GM21526 (cell line): ENCODE measurements around the gene SHH.
A peak's percentile ranks its signal among the peaks of the same experiment; 100 is the strongest.

Source experiments
- ATAC-seq: cut with Tn5 transposase; IDR thresholded peaks from one replicate; pipeline ENCODE4 v1.9.1; 2021; ENCODE audit warnings: moderate library complexity; ENCODE audit not compliant: unreplicated experiment, low FRiP score

The SHH gene

GRCh38 chr7:155770241-155770640, 42.0 kb downstream of the SHH start:
- ATAC-seq, result no peak

DNA sequence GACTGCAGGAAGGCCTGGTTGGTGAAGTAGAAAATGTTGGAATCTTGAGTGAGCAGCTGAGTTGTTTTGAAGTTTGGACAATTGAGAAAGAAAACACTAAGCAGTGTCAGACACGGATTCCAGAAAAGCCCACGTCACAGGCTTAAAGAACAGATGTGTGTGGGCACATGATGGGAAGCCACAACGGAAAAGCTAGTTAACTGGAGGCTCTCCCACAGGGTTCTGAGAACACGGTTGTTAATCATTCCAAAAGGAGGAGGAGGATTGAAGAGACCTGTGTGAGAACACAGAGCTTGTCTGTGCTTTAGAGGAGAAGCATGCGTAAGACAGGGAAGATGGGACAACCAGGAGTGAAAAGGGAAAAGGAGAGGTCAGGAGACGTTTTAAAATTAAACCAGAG, 42.6 kb downstream of the SHH start:
- ATAC-seq, result no peak

GRCh38 chr7:155766966-155767916, 45.0 kb downstream of the SHH start:
- ATAC-seq, result no peak

DNA sequence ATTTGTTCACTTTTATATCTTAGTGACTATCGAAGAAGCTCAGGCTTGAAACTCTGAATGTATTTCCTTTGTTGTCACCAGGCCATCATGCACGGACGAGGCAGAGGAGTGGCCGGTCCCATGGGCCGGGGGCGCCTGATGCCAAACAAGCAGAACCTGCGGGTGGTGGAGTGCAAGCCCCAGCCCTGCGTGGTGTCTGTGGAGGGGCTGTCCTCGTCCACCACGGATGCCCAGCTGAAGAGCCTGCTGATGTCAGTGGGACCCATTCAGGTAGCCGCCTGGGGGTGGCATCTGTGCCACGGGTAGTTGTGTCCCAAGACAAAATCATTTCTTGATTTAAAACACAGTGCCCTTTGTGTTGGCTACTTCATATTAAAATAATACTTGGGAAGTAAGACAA, 45.9 kb downstream of the SHH start:
- no peak for ATAC-seq

DNA sequence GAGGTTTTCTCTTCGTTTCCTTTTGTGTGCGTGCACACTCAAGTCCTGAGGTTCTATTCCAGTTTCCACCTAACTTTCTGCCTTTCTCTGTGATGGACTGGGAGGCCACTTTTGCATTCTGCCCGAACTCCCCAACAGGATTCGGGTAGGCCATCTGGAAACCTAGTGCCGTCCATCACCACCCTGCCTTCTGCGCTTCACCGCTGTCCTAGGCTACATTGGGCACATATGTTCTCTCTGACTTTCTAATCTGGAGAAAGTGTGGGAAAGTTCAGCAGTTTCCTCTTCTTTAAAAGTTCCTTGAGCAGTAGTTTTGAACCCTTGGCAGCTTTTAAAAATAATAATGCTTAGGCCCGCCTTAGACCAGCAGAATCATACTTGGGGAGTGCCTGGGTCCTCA, 46.8 kb downstream of the SHH start:
- no peak for ATAC-seq

DNA sequence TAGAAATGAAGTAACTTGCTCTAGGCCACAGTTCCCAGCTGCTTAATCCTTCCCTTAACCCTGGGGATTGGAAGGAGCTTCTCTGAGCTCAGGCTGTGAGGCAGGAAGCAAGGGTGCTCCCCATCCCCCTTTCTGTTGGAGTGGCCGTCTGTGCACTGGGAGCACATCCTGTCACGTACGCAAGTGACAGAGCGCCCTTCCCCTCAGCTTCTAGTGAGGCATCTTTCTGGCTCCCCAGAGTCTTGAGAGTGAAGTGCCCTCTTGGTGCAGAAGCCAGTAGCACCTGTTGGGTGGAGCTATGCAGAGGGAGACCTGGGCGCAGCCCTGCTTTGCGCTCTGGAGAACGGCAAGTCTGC, 47.8 kb downstream of the SHH start:
- no peak for ATAC-seq

DNA sequence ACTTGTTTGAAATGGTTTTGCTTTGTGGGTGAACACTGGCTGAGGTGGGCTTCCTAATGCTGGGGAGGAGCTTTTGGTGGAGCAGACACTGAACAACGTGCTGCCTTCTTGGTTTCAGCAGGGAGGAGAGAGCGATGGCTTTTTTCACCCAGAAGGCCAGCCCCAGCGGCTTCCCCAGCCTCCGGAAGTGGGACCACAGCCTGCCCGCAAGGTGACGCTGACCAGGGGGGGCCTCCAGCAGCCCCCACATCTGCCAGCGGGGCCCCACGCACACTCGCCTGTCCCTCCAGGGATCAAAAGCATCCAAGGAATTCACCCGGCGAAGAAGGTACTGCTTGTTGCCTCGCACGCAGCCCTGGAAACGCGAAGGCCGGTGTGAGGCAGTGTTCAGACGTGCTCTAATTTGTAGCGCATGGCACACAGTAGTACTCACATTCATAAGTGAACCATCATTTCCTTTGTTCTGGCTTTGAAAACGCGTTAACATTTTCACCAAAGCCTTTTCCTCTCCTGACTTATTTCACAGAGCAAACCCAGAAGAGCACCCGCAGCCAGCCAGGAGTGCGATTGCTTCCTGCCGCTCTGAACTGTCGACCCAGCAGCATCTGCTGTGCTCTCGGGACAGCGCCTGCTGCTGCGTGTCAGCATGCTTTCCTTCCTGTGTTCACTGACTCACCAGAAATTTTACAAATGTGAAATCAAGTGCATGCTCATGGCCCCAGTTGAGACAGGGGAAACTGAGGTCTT, 48.4 kb downstream of the SHH start:
- ATAC-seq, result no peak

- ATAC-seq, result no peak
Measured at GRCh38 chr7:155763122-155763521, 49.1 kb downstream of the SHH start.

DNA sequence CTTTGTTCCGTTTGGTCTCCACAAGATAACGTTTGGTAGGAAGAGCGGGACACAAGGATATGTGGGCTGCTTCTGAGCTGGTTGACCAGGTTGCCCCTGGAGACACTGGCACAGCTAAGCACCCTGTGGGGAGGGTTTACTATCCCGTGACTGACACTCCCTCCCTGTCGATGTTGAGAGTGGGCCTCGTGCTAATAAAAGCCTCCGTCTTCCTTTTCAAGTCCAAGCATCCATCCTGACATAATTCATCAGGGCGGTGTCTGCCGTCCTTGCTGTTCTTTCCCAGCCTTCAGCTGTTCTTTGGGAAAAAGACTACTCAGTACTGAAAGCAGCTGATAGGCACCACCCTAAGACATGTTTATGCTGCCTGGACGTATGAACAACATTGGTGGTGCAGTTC, 49.6 kb downstream of the SHH start:
- ATAC-seq, result no peak

- no peak for ATAC-seq
Measured at GRCh38 chr7:155762036-155762435, 50.2 kb downstream of the SHH start.

DNA sequence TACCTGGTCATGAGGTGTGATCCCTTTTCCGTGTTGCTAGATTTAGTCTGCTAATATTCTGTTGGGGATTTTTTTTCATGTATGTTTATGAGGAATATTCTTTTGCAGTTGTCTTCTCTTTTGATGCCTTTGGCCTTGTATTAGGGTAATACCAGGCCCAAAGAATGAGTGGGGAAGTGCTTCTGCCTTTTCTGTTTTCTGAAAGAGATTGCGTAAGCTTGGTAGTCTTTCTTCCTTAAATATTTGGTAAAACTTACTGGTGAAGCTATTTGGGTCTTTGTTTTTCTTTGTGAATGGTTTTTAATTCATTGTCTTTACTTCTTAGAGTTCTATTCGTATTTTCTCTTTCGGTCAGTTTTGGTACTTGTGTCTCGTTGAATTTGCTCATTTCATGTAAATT, 51.1 kb downstream of the SHH start:
- no peak for ATAC-seq

DNA sequence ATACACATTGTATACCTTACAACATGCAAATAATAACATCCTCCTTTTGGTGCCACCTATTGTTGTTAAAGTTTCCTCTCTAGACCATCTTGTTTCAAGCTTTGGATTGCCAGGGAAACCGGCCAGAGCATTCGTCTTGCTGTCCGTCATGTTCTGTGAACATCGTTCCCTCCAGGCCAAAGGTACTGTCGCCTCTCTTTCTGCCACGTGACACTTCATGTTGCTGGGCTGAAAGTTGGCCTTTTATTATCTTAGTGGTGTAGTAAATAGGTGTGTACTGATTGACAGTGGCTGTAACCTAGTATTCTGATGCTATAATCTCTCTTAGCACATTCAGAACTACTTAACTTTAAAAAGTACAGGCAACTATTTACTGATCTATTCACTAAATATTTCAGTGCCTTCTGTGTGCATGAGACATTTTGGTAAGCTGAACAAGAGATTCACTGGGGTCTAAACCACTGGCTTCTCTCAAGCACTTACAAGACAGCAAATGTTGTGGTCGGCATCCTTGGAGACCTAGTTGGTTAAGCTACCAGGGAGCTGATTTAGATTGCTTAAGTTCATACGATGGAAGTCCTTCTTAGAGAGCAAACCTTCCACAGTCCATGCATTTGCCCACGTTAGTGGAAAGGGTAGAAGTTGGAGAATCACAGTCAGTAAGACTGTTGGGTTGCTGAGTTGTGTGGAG, 52.4 kb downstream of the SHH start:
- ATAC-seq, result no peak

DNA sequence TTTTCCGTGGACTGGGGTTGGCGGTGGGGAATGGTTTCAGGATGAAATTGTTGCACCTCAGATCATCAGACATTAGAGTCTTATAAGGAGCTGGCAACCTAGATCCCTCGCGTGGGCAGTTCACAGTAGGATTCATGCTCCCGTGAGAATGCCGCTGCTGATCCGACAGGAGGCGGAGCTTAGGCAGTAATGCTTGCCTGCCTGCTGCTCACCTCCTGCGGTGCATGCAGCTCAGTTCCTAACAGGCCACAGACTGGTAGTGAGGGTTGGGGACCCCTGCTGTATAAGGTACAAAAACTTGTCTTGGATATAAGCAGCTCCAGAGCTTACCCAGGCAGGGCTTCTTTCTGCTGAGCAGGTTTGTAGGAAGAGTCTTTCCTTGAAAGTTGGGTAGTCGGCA, 53.9 kb downstream of the SHH start:
- no peak for ATAC-seq

GRCh38 chr7:155756322-155756721, 55.9 kb downstream of the SHH start:
- ATAC-seq, result no peak

DNA sequence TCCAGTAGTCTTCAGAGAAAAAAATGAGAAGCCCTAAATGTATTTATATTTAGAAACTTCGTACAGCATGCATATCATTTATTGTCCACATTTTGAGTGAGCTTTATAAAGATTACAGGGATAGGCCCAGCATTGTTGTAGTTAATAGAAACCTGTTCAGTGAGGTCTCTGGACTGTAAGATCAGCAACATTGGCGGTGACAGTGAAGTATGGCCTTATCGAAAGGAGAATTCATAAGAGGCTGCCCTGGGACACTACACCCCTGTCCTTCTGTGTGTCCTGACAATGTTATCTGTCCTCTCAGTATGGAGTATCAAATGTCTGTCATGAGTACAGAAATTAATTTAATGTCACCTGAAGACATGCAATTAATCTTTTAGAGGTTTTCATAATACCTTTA, 57.2 kb downstream of the SHH start:
- ATAC-seq, result no peak

GRCh38 chr7:155754165-155754564, 58.1 kb downstream of the SHH start:
- ATAC-seq, result no peak

GRCh38 chr7:155753446-155753965, 58.8 kb downstream of the SHH start:
- ATAC-seq, result no peak

DNA sequence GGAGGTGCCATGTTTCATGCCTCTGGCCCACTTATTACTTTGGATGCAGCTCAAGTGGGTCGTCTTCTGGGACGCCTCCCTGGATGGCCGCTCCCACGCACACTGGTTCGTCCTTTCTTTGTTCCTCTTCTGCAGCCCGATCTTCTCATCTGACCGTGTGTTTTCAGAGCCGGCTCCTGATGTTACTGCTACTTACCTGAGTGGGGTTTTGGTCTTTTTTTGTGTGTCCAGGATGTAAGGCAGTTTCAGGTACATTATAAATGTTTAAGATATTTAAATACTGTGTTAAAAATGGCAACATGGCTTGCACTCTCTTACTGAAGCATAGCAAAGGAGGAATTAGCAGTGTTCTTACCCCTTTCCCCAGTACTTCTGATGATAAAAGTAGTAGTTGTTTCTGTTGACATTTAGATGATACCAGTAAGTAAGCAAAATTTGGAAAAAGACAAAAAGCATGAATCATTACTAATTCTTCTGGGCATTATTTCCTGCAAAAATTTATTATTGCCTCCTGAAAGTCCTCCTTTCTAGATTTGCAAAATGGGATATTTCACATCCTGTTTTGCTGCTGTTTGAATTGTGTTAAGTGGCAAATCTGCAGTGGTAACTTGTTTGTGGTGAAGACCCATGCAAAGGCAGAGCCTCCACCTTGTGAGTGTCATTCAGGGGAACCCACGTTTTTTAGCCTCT, 59.4 kb downstream of the SHH start:
- ATAC-seq, result peak; percentile 62

GRCh38 chr7:155751409-155751808, 60.9 kb downstream of the SHH start:
- ATAC-seq, result no peak
